Keratinocyte (primary cell): Measurements from ENCODE around the gene MORC4.

Source experiments
- EZH2 ChIP-seq: IDR thresholded peaks from one replicate; pipeline ENCODE4 v1.6.1; 2012; ENCODE audit warnings: inconsistent platforms, mild to moderate bottlenecking, low read length, moderate library complexity
- TF ChIP-seq, protein P1 (sequence below), 3 experiments: IDR thresholded peaks in 1 of 3; conservative IDR thresholded peaks in 1 of 3; optimal IDR thresholded peaks in 1 of 3; 2 replicates in 2 of 3; 3 replicates in 1 of 3; pipeline versions ENCODE3 to v1.5.1; 2011; ENCODE audit warnings: low read length in 3 of 3, mild to moderate bottlenecking in 3 of 3, moderate library complexity in 2 of 3, control low read depth in 1 of 3, inconsistent platforms in 1 of 3; ENCODE audit not compliant: insufficient read depth in 2 of 3; ENCODE audit errors: extremely low read depth in 1 of 3

DNA sequence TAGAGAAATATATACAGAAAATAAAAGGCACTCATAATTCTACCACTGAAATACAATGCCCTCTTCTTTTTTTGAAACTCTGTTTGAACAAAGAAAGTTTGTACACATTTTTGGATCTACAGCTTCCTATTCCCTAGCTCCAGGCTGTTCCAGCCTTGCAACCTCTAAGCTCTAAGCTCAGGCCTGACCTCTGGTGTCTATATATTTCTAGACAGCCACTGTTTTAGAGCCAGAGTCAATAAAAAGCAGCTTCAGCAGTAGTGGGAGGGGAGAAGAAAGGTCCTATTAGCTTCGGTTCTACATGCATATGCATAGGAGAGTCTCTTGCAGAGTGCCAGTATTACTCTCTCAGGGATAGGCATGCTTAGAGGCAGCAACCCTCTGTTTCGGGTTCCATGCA is 40.1 kb downstream of the MORC4 start:
- TF ChIP-seq, protein P1, sequence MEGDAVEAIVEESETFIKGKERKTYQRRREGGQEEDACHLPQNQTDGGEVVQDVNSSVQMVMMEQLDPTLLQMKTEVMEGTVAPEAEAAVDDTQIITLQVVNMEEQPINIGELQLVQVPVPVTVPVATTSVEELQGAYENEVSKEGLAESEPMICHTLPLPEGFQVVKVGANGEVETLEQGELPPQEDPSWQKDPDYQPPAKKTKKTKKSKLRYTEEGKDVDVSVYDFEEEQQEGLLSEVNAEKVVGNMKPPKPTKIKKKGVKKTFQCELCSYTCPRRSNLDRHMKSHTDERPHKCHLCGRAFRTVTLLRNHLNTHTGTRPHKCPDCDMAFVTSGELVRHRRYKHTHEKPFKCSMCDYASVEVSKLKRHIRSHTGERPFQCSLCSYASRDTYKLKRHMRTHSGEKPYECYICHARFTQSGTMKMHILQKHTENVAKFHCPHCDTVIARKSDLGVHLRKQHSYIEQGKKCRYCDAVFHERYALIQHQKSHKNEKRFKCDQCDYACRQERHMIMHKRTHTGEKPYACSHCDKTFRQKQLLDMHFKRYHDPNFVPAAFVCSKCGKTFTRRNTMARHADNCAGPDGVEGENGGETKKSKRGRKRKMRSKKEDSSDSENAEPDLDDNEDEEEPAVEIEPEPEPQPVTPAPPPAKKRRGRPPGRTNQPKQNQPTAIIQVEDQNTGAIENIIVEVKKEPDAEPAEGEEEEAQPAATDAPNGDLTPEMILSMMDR (optimal IDR thresholded peaks at IDR 0.05 in 1 of 3, IDR thresholded peaks at IDR 0.05 in 1 of 3, conservative IDR thresholded peaks at IDR 0.05 in 1 of 3; ENCODE audit: extremely low read depth in 1 of 3, insufficient read depth in 2 of 3, low read length in 3 of 3): peak in 2 of 3 experiments; percentile 21 to 22
- no peak for TF ChIP-seq EZH2
